NCI-H460 (cell line): ENCODE data around the gene IER2. TPM values are rescaled to one million over a fixed set of nuclear protein-coding genes. Genes with fewer than 3 reads are reported as not detected.
"Not testable (repeated sequence)": the region's sequence is repeated elsewhere in the genome, so short reads cannot be mapped to it uniquely, and the experiment has no call there.

Experiments
- DNase-seq: peaks from one replicate; pipeline ENCODE4 v3.0.0-alpha.2; 2016; ENCODE audit warnings: low read depth; ENCODE audit errors: extremely low read depth
- total RNA-seq: library from RNA; depleted of rRNA; stranded (reverse); fragments of >200 nt; shearing (Covaris generic); gene quantifications from 2 replicates; pipeline ENCODE4 v1.2.3, GENCODE V29; 2014; rRNA removed

IER2 gene
- total RNA-seq, 1 experiment from 2014 or later = 43.7 TPM

- DNase-seq = no peak
Measured at GRCh38 chr19:13189600-13189999, 39.4 kb downstream of the IER2 start.

- DNase-seq = no peak
Measured at GRCh38 chr19:13190781-13191540, 40.8 kb downstream of the IER2 start.

GRCh38 chr19:13195678-13196077 is 45.5 kb downstream of the IER2 start:
- peak; percentile 4 for DNase-seq

- no peak for DNase-seq
Measured at GRCh38 chr19:13198634-13199033, 48.4 kb downstream of the IER2 start.

- not testable (repeated sequence) for DNase-seq
Measured at GRCh38 chr19:13202112-13202511, 51.9 kb downstream of the IER2 start.

Other genes starting within 250 kb of the IER2 start
- 0.37 TPM in 1 of 2 replicates, not detected in the other for gene SYCE2, start 231.1 kb upstream of the IER2 start, total RNA-seq
- gene FARSA, start 216.7 kb upstream of the IER2 start, total RNA-seq = 45.7 and 46.9 TPM in 2 replicates
- gene CALR, start 211.8 kb upstream of the IER2 start, total RNA-seq = 378 and 410 TPM in 2 replicates
- gene RAD23A, start 204.5 kb upstream of the IER2 start, total RNA-seq = 165 and 189 TPM in 2 replicates
- 24.7 and 27.4 TPM in 2 replicates for gene GADD45GIP1, start 193.2 kb upstream of the IER2 start, total RNA-seq
- not detected in 2 replicates for gene DAND5, start 180.8 kb upstream of the IER2 start, total RNA-seq
- 5.2 and 8.2 TPM in 2 replicates for gene NFIX, start 154.9 kb upstream of the IER2 start, total RNA-seq
- gene LYL1, start 47.6 kb upstream of the IER2 start, total RNA-seq = 1.4 and 2.7 TPM in 2 replicates
- gene TRMT1, start 33.7 kb upstream of the IER2 start, total RNA-seq = 36.2 and 42.8 TPM in 2 replicates
- gene NACC1, start 32.1 kb upstream of the IER2 start, total RNA-seq = 32.0 and 35.3 TPM in 2 replicates
- gene STX10, start within 50 bp of the IER2 start, total RNA-seq = 49.9 and 58.8 TPM in 2 replicates